NT2/D1 (cell line): ENCODE data around the gene TBXAS1.

Source experiments
- SUZ12 ChIP-seq: IDR thresholded peaks from 2 replicates; pipeline ENCODE4 v1.6.1; 2011; ENCODE audit not compliant: insufficient read length, insufficient read depth; ENCODE audit errors: extremely low read depth
- YY1 ChIP-seq: IDR thresholded peaks from 2 replicates; pipeline ENCODE4 v1.6.1; 2011; ENCODE audit not compliant: insufficient read length, insufficient read depth
- ZNF274 ChIP-seq: IDR thresholded peaks from 2 replicates; pipeline ENCODE4 v1.6.1; 2011; ENCODE audit warnings: mild to moderate bottlenecking, low read depth, low read length

- TF ChIP-seq YY1 (no peak), SUZ12 (no peak), ZNF274 (no peak)
Measured at GRCh38 chr7:139825666-139826290, 3.3 kb upstream of the TBXAS1 start.
